HG02642 (cell line): Measurements from ENCODE around the gene UBE2U.
"Not testable (repeated sequence)": the region's sequence is repeated elsewhere in the genome, so short reads cannot be mapped to it uniquely, and the experiment has no call there.

Source experiments
- ATAC-seq: cut with Tn5 transposase; IDR thresholded peaks from one replicate; pipeline ENCODE4 v1.9.1; 2021; ENCODE audit warnings: mild to moderate bottlenecking; ENCODE audit not compliant: unreplicated experiment, poor library complexity

Gene UBE2U

GRCh38 chr1:64235910-64236309, 32.5 kb downstream of the UBE2U start:
- no peak for ATAC-seq

GRCh38 chr1:64236541-64236954, 33.1 kb downstream of the UBE2U start:
- ATAC-seq: no peak

GRCh38 chr1:64239519-64239918, 36.1 kb downstream of the UBE2U start:
- not testable (repeated sequence) for ATAC-seq

- ATAC-seq: no peak
Observed at GRCh38 chr1:64240206-64240605, 36.8 kb downstream of the UBE2U start.

- ATAC-seq: no peak
Observed at GRCh38 chr1:64241069-64241468, 37.6 kb downstream of the UBE2U start.

- no peak for ATAC-seq
Observed at GRCh38 chr1:64242895-64243756, 39.7 kb downstream of the UBE2U start.

GRCh38 chr1:64243757-64244080, 40.3 kb downstream of the UBE2U start:
- no peak for ATAC-seq

- ATAC-seq: no peak
Observed at GRCh38 chr1:64245495-64245894, 42.1 kb downstream of the UBE2U start.

GRCh38 chr1:64246294-64246917, 43.0 kb downstream of the UBE2U start:
- no peak for ATAC-seq

- no peak for ATAC-seq
Observed at GRCh38 chr1:64248065-64248464, 44.6 kb downstream of the UBE2U start.

- not testable (repeated sequence) for ATAC-seq
Observed at GRCh38 chr1:64250472-64250871, 47.0 kb downstream of the UBE2U start.

GRCh38 chr1:64251971-64252370, 48.5 kb downstream of the UBE2U start:
- ATAC-seq: no peak

- ATAC-seq: not testable (repeated sequence)
Observed at GRCh38 chr1:64257233-64257632, 53.8 kb downstream of the UBE2U start.

- ATAC-seq: not testable (repeated sequence)
Observed at GRCh38 chr1:64258444-64258843, 55.0 kb downstream of the UBE2U start.

GRCh38 chr1:64263335-64263734, 59.9 kb downstream of the UBE2U start:
- ATAC-seq: no peak

- no peak for ATAC-seq
Observed at GRCh38 chr1:64263856-64264255, 60.4 kb downstream of the UBE2U start.

- ATAC-seq: no peak
Observed at GRCh38 chr1:64265141-64265540, 61.7 kb downstream of the UBE2U start.

GRCh38 chr1:64266991-64267390, 63.6 kb downstream of the UBE2U start:
- no peak for ATAC-seq

- ATAC-seq: peak; percentile 69
Observed at GRCh38 chr1:64268653-64269557, 65.5 kb downstream of the UBE2U start.

GRCh38 chr1:64269558-64269884, 66.1 kb downstream of the UBE2U start:
- no peak for ATAC-seq

- no peak for ATAC-seq
Observed at GRCh38 chr1:64280001-64280400, 76.6 kb downstream of the UBE2U start.
